Right atrium auricular region (tissue), 2 donors: Measurements from ENCODE around the gene COLEC11. TPM values are rescaled to one million over a fixed set of nuclear protein-coding genes. Genes with fewer than 3 reads are reported as not detected.
A peak's percentile ranks its signal among the peaks of the same experiment; 100 is the strongest.
"Not testable (repeated sequence)": the region's sequence is repeated elsewhere in the genome, so short reads cannot be mapped to it uniquely, and the experiment has no call there.

ENCODE experiments used
- DNase-seq: peaks from one replicate; pipeline ENCODE4 v3.0.0-alpha.2; 2019; ENCODE audit warnings: low spot score
- H3K27ac ChIP-seq, 2 donors: fragments of 200-600 bp; sonication (generic); 1 replicate in 1 of 2; 2 replicates in 1 of 2; pipeline ENCODE4 v1.5.1; 2016 to 2019
- H3K27me3 ChIP-seq, 2 donors: fragments of 200-600 bp; sonication (generic); one replicate each; pipeline versions ENCODE4 v1.5.1 to v1.6.0; 2017 to 2019
- H3K36me3 ChIP-seq: fragments of 200-600 bp; sonication (generic); one replicate; pipeline ENCODE4 v1.5.1; 2016
- H3K4me1 ChIP-seq, 2 donors: fragments of 200-600 bp; sonication (generic); one replicate each; pipeline versions ENCODE4 v1.5.1 to v1.6.0; 2017 to 2019
- H3K4me3 ChIP-seq, 2 donors: fragments of 200-600 bp; sonication (generic); 1 replicate in 1 of 2; 2 replicates in 1 of 2; pipeline ENCODE4 v1.5.1; 2017 to 2019; ENCODE audit warnings: mild to moderate bottlenecking in 1 of 2, moderate library complexity in 1 of 2
- H3K9me3 ChIP-seq, 2 donors: fragments of 200-600 bp; sonication (generic); one replicate each; pipeline ENCODE4 v1.5.1; 2019
- total RNA-seq, 2 donors: library from RNA; depleted of rRNA; stranded (reverse); fragments of >200 nt; gene quantifications; one replicate each; pipeline ENCODE4 v1.1.0, GENCODE V29; 2016
- TF ChIP-seq, protein P1 (sequence below), 2 donors: fragments of 200-600 bp; sonication (generic); IDR thresholded peaks; one replicate each; pipeline ENCODE4 v1.5.1; 2019; ENCODE audit warnings: antibody characterized with exemption in 2 of 2

The COLEC11 gene
- total RNA-seq, 2 donors from 2014 or later = 27.8 to 56.6 TPM

- Histone ChIP-seq H3K27ac (peak within 1 kb of the TSS; percentile 35 to 43), H3K27me3 (no peaks in the 10 kb centered on the region), H3K4me3 (no peak within 1 kb of the TSS), H3K36me3 (no peaks in the 10 kb centered on the region), H3K4me1 (peaks cover 0 to 22% of the 10 kb centered on the region in 2 donors), H3K9me3 (no peaks in the 10 kb centered on the region)
- DNase-seq = no peak
- TF ChIP-seq, protein P1, sequence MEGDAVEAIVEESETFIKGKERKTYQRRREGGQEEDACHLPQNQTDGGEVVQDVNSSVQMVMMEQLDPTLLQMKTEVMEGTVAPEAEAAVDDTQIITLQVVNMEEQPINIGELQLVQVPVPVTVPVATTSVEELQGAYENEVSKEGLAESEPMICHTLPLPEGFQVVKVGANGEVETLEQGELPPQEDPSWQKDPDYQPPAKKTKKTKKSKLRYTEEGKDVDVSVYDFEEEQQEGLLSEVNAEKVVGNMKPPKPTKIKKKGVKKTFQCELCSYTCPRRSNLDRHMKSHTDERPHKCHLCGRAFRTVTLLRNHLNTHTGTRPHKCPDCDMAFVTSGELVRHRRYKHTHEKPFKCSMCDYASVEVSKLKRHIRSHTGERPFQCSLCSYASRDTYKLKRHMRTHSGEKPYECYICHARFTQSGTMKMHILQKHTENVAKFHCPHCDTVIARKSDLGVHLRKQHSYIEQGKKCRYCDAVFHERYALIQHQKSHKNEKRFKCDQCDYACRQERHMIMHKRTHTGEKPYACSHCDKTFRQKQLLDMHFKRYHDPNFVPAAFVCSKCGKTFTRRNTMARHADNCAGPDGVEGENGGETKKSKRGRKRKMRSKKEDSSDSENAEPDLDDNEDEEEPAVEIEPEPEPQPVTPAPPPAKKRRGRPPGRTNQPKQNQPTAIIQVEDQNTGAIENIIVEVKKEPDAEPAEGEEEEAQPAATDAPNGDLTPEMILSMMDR (IDR thresholded peaks at IDR 0.05) = no peak
These were observed 63.0 kb downstream of the COLEC11 start, which contains the start of gene ALLC for GRCh38 chr2:3657881-3658280. Gene ALLC, plus strand, starts transcription at chr2:3658200. Its CDS starts 12,958 bp downstream, at chr2:3671158.

DNA sequence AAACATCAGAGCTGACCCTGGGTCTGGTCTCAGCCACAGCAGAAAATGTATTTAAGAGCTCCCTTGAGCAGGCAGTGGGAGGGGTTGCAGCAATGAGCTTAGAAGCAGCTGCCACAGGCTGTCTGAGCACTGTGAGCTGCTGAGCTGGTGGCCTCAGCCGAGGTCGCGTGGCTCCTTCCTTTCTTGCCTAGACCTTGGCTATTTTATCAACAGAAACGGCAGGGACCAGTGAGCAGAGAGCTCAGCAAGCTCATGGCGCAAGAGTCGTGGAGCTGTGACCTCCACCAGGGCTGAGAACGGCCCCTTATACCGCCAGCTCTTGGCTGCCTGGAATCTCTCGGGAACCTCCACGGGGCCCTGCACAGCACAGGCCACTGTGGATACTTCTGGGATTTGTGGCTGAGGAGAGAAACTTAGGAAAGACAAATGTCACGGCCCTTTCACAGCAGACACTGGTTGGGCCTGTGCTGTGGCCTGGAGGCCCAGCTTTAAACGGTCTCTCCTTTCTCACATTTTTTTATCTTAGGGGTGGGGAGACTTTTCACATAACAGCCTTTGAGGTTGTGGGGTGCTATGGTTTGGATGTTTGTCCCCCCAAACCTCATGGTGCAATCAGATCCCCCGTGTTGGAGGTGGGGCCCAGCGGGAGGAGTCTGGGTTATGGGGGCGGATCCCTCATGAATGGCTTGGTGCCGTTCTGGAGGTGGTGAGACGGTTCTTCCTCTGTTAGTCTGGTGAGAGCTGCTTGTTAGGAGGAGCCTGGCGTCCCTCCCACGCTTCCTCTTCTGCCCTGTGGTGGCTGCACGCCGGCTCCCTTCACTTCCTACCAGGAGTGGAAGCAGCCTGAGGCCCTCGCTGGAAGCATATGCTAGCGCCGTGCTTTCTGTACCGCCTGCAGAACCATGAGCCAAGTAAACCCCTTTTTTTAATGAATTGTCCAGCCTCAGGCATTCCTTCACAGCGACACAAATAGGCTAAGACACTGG, 64.8 kb downstream of the COLEC11 start:
- Histone ChIP-seq H3K4me1 (peaks cover 0 to 22% of the 10 kb centered on the region in 2 donors), H3K36me3 (no peaks in the 10 kb centered on the region), H3K9me3 (no peaks in the 10 kb centered on the region), H3K4me3 (no peak overlapping the region), H3K27ac (peak overlapping the region; percentile 35 to 43), H3K27me3 (no peaks in the 10 kb centered on the region)
- no peak for DNase-seq
- TF ChIP-seq, protein P1 (IDR thresholded peaks at IDR 0.05) = no peak

DNA sequence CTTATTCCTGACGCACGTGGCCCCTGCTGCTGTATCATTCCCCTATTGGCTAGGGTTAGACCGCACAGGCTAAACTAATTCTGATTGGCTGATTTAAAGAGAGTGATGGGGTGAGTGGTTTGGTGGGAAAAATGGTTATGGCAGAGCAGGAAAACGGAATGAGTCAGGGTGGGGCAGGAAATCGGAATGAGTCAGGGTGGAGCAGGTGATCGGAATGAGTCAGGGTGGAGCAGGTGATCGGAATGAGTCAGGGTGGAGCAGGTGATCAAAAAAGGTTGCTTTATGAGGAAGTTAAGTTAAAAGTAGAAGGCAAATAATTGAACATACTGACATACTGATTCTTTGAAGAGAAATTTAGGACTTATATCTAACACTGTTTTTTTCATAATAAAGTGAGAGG, 65.7 kb downstream of the COLEC11 start:
- H3K4me1 ChIP-seq = peaks cover 0 to 22% of the 10 kb centered on the region in 2 donors
- not testable (repeated sequence) for DNase-seq, H3K27ac ChIP-seq, H3K36me3 ChIP-seq, H3K27me3 ChIP-seq, H3K4me3 ChIP-seq, H3K9me3 ChIP-seq

- H3K36me3 ChIP-seq = no peaks in the 10 kb centered on the region
- H3K9me3 ChIP-seq = no peaks in the 10 kb centered on the region
These were observed 66.3 kb downstream of the COLEC11 start for GRCh38 chr2:3661149-3661660.

DNA sequence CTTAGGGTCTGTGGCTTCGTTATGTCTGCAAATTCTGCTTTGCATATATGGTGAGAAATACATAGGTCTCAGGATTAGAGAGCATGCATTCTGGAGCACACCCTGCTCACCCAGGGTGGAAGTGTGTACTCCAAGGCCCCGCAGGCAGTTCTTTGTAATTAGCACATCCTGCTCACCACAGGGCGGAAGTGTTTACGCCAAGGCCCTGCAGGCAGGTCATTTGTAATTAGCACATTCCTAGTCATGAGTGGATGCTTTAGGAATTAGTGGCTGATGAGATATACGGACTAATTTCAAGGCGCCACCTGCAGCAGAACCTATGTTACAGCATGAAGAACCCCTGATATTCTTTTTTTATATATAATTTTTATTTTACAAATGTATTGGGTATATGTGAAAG, 67.3 kb downstream of the COLEC11 start:
- Histone ChIP-seq H3K27me3 (no peaks in the 10 kb centered on the region), H3K36me3 (no peaks in the 10 kb centered on the region), H3K27ac (no peak overlapping the region), H3K4me1 (peaks cover 0 to 23% of the 10 kb centered on the region in 2 donors), H3K4me3 (no peak overlapping the region), H3K9me3 (no peaks in the 10 kb centered on the region)
- TF ChIP-seq, protein P1 (IDR thresholded peaks at IDR 0.05) = no peak
- no peak for DNase-seq

More at GRCh38 chr2:3661149-3661660, 66.3 kb downstream of the COLEC11 start:
- Histone ChIP-seq H3K27me3 (no peaks in the 10 kb centered on the region), H3K4me1 (peaks cover 0 to 22% of the 10 kb centered on the region in 2 donors), H3K27ac (no peak overlapping the region), H3K4me3 (no peak overlapping the region)
- TF ChIP-seq, protein P1 (IDR thresholded peaks at IDR 0.05) = no peak
- DNase-seq = no peak

DNA sequence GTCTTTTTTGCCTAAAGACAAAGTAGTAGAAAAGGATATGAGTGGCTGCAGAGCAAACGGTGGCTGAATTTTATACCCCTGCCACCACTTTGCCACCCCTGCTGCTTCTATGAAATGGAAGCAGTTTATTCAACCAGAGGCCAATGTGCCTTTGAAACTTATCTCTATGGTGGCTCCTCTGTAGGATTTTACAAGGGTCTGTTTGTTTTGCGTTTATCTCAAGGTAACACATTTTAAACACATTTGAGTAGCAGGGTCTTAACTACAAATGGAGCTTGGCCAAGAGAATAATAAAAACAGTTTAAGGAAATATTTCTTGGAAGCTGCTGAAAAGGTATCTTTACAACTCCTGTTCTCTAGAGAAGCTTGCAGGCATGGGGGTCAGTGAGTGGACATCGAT, 69.2 kb downstream of the COLEC11 start:
- TF ChIP-seq, protein P1 (IDR thresholded peaks at IDR 0.05) = no peak
- DNase-seq = no peak

More for the DNA sequence above, 69.2 kb downstream of the COLEC11 start:
- Histone ChIP-seq H3K36me3 (no peaks in the 10 kb centered on the region), H3K9me3 (no peaks in the 10 kb centered on the region), H3K27me3 (no peaks in the 10 kb centered on the region), H3K27ac (no peak overlapping the region), H3K4me3 (no peak overlapping the region), H3K4me1 (peaks cover 0 to 13% of the 10 kb centered on the region in 2 donors)
